Stimulated activated CD4-positive, alpha-beta T cell treated with anti-CD3 and anti-CD28 coated beads, Interleukin-1b, Interleukin-23, amount 100 ng/mL, for 4 hours (primary cell): Measurements from ENCODE around the gene TMEM62.

Source experiments
- DNase-seq, 2 donors: peaks; one replicate each; pipeline ENCODE4 v3.0.0-alpha.2; 2020; ENCODE audit warnings: low read depth in 2 of 2

The TMEM62 gene

DNA sequence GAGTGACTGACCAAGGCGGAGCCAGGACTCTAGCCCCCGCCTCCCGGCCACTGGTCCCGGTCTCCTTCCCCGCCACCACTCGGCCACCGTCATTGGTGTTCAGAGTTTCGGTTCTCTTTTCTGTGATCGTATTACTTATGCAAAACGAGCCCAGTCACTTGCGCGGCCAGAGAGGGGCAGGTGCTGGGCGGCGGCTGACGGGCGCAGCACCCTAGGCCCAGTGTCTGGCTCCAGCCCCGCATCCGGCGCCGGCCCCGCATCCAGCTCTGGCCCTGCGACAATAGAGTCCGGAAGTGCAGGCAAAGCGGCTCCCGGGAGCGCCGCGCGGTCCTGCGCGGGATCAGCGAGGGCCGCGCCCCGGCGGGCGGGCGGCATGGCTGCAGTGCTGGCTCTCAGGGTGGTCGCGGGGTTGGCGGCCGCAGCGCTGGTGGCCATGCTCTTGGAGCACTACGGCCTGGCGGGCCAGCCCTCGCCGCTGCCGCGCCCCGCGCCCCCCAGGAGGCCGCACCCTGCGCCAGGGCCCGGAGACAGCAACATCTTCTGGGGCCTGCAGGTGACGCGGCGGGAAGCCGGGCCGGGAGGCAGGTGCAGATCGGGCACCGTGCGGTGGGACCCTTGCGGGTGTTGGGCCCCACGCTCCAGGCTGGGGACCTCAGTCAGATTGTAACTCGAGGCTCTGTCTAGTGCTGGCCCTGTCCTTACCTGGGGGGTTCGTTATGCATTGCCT is at the start of gene TMEM62:
TMEM62 (plus strand) TSS at position 157 of the 727 bp plus-strand sequence; CDS start at position 374, 217 bp downstream.
- peak; percentile 23 to 33 for DNase-seq

DNA sequence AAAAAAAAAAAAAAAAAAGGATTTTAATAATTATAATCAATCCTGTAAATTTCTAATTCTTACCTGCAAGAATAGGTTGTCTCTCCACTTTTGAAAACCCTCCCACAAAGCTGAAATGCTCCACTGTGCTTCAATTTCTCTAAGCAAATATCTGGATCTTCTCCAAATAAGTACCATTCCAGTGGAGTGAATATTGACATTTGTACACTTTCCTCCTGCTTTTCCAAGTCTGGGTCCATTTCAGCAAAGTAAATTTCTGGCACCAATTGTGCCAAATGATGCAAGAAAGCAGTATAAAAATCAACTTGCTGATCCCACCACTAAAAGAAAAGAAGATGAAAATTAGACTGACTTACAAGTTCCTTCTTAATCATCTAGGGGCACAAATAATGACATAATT is 47.5 kb upstream of the TMEM62 start:
- DNase-seq: no peak

DNA sequence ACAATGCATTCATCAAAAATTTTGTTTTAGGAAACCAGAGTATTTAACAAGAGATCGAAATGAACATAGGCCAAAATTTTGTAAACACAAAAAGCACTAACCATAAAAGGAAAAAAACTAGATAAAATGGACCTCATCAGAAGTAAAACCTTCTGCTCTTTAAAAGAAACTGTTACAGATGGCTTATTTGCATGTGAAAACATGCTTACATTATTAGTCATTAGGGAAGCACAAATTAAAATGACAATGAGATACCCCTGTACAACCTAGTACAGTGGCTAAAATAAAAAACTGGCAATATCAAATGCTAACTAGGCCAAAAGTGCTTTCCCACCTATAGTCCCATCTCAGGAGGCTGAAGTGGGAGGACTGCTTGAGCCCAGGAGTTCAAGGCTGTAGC is 46.8 kb upstream of the TMEM62 start:
- DNase-seq: no peak

- no peak for DNase-seq
Observed at GRCh38 chr15:43091859-43092258, 41.5 kb upstream of the TMEM62 start.

DNA sequence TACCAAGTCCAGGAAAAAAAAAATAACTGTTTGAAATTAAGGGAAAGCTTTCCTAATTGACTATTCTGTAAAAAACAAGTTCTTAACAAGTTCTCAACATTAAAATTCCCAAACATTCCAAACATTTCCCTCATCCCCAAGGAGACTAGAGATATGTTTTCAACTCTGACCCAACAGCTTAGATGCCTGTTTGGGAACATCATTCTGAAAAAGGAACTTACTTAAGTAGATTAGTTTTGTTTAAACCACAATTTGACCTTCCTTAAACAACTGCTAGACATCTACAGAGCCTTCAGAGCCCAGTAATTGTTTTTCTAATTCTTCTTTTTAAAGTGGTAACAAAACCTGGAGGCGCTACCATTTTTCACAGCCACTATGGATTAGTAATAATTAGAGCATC is 40.4 kb upstream of the TMEM62 start:
- DNase-seq: no peak

DNA sequence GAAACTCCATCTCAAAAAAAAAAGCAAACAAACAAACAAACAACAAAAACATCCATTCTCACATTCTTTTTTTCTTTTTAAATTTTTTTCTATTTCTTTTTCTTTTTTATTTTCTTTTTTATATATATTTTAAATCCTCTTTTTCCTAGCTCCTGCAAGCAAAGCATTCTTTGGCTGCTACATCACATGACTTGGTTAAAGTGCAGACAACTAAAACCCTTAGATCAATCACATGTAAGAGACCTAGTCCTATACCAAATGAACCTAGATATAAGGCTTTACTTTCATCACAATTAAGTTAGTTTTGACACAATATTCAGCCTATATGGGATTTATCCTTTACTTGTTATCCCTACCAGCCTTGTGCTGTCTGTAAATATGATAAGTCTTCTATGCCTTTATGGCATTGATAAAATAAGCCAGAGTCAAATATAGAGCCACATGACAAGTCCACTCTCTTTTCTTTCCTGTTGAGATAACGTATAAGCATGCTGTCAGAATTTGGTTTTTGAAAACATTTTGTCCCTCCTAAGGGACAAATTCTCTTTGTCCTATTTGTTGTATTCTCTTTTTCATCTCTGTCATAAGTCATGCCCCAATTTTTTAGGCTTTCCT is 38.9 kb upstream of the TMEM62 start:
- no peak for DNase-seq

- no peak for DNase-seq
Observed at GRCh38 chr15:43095243-43095642, 38.1 kb upstream of the TMEM62 start.

DNA sequence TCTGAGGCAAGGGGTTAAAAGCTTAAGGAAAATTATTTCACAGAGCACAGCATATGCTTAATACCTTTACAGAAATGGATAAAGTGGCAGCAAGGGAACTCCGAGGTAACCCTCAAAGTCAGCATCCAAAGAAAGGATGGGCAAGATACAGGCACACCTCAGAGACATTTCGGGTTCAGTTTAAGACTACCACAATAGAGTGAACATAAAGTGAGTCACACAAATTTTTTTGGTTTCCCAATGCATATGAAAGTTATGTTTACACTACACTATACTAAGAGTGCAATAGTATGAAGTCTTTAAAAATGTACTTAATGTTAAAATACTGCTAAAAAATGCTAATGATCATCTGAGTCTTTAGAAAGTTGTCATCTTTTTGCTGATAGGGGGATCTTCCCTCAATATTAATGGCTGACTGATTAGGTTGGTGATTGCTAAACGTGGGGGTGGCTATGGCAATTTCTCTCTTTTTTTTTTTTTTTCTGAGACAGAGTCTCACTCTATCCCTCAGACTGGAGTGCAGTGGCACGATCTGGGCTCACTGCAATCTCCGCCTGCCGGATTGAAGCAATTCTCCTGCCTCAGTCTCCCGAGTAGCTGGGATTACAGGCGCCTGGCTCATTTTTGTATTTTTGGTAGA is 37.6 kb upstream of the TMEM62 start:
- DNase-seq: no peak

- no peak for DNase-seq
Observed at GRCh38 chr15:43096411-43096810, 37.0 kb upstream of the TMEM62 start.

DNA sequence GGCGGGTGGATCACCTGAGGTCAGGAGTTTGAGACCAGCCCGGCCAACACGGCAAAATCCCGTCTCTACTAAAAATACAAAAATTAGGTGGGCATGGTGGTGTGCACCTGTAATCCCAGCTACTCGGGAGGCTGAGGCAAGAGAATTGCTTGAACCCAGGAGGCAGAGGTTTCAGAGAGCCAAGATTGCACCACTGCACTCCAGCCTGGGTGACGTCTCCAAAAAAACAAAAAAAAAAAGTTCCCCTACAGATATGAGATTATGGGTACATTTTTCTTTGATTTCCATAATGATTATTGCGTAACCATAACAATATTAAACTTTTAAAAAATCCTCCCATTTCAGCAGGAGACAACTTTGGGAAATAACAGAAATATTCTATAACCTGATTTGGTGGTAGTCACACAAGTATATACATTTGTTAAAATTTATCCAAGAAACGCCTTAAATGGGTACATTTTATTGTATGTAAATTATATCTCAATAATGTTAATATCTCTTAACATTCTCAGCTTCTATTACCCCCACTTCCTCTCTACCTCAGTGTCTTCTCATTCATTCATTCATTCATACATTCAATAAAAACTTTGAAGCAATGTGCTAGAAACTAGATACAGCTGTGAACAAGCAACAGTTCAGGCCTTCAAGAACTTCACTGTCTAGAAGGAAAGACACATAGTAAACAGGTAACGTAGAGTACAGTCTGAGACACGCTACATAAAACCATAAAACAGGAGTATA is 34.1 kb upstream of the TMEM62 start:
- no peak for DNase-seq

GRCh38 chr15:43100971-43101370 is 32.4 kb upstream of the TMEM62 start:
- no peak for DNase-seq

- no peak for DNase-seq
Observed at GRCh38 chr15:43102187-43102586, 31.2 kb upstream of the TMEM62 start.

DNA sequence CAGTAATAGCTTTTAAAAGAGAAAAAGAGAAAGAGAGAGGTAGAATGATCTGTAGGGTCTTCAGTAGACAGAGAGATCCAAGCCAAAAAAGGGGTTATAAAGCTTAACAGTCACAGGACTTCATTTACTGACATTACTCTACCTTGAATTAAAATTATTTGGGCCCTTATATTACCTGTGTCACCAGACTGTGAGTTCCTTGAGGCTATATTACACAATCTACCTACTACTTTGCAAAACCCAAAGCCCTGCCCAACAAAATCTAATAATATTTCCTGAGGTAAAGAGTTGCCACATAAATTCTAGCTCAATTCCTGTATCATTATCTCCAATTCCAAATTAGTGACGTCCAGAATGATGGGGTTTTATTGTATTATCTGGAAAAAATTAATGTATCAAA is 29.5 kb upstream of the TMEM62 start:
- DNase-seq: no peak

- DNase-seq: no peak
Observed at GRCh38 chr15:43104426-43104825, 29.0 kb upstream of the TMEM62 start.

DNA sequence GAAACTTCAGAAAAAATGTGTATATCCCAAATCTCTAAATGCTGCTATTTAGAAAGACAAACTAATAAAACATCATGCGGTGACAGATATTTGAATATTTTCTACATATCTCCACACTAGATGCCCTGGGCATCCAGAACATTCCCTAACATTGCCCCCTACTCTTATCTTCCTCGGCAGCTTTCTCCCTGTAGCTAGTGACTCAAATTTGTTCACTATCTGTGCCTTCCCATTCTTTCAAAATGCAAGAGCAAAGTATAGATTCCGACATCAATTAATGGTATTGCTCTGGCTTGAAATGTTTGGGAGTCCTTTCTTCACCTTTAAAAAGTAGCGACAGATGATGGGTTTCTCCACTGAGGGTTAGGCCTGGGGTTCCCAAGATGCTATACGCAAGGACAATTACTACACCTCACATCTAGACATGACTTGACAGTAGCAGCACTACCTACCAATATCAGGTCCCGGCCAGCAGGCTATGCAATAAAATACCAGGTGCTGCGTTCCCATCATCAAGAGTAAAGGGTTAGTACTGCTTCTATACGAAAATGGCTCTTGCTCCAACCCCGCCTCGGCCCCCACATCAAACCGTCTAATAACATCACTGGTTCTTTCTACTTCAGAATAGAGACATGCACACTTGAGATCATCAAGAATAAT is 28.2 kb upstream of the TMEM62 start:
- DNase-seq: peak in 1 of 2 donors; percentile 6

DNA sequence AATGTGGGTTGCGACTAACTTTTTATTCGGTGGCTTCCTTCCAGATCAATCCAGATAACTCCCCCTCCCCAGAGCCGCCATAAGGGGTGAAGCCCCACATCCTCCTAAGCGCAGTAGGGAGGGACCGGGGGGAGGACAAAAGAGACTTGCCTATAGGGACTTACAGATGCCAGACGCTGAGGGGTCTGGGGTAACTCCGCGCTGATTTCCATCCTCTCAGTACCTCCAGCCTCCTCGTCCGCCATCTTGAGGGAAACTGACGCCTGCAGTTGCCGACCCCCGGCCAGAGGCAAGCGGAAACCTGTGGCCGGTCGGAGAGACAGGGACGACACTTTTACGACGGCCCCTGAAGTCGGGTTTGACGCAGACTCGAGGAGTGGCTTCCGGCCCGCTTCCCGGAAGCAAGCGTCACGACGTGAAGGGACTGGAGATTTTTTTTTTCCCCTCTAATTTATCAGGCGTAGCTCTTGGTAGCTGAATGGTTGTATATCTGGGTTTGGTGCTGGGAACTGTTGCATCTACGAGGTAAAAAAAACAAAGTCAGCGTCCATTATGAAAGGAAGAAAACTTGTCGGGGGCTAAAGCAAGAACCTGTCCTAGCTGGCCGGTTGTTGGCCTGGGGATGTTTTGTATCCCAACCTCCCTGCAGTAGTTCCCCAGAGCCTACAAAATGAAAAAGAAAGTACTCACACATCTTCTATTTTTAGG is 27.5 kb upstream of the TMEM62 start, which contains the start of gene UBR1:
UBR1 (minus strand) TSS at position 261 of the 708 bp plus-strand sequence; CDS start at position 245, 16 bp downstream.
- DNase-seq: peak; percentile 77 to 80

GRCh38 chr15:43106486-43106829 is 26.9 kb upstream of the TMEM62 start:
- DNase-seq: no peak

DNA sequence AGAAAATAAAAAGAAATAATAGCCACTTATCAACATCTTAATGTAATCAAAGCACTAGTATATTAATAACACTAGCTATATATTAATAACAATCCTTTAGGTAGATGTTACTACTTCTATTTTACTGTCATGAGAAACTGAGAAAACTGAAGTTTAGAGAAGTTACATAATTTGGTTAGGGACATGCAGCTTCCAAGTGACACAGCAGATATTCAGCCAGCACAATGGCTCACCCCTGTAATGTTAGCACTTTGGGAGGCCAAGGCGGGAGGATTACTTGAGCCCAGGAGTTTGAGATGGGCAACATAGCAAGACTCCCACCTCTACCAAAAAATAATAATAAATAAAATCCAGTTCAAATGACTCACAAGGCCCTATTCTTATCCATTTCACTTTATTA is 25.6 kb upstream of the TMEM62 start:
- DNase-seq: no peak

- no peak for DNase-seq
Observed at GRCh38 chr15:43111354-43111753, 22.0 kb upstream of the TMEM62 start.

- DNase-seq: no peak
Observed at GRCh38 chr15:43118286-43118685, 15.1 kb upstream of the TMEM62 start.

GRCh38 chr15:43118829-43119228 is 14.6 kb upstream of the TMEM62 start:
- DNase-seq: no peak
